Gastrocnemius medialis (tissue), 4 donors: ENCODE results near the gene CLCN6. TPM values are rescaled to one million over a fixed set of nuclear protein-coding genes. Genes with fewer than 3 reads are reported as not detected.

Source experiments
- ATAC-seq, 2 donors: fragments of 150-250 bp; one replicate each; pipeline ENCODE4 v1.9.1; 2016
- DNase-seq, 2 donors: peaks; one replicate each; pipeline ENCODE4 v3.0.0-alpha.2; 2019
- H3K27ac ChIP-seq, 4 donors: fragments of 200-600 bp; sonication (generic); 1 replicate in 1 of 4; 2 replicates in 3 of 4; pipeline ENCODE4 v1.5.1; 2016 to 2018; ENCODE audit warnings: mild to moderate bottlenecking in 2 of 4, moderate library complexity in 1 of 4
- H3K27me3 ChIP-seq, 3 donors: fragments of 200-600 bp; sonication (generic) in 2 of 3; 1 replicate in 1 of 3; 2 replicates in 2 of 3; pipeline versions ENCODE4 v1.5.1 to v1.6.0; 2016 to 2019; ENCODE audit warnings: mild to moderate bottlenecking in 1 of 3, moderate library complexity in 1 of 3
- H3K36me3 ChIP-seq, 2 donors: fragments of 200-600 bp; sonication (generic) in 1 of 2; one replicate each; pipeline ENCODE4 v1.5.1; 2017 to 2018
- H3K4me1 ChIP-seq, 2 donors: fragments of 200-600 bp; sonication (generic) in 1 of 2; one replicate each; pipeline ENCODE4 v1.5.1; 2016 to 2017; ENCODE audit warnings: mild to moderate bottlenecking in 2 of 2
- H3K4me3 ChIP-seq, 4 donors: fragments of 200-600 bp; sonication (generic) in 3 of 4; 1 replicate in 1 of 4; 2 replicates in 3 of 4; pipeline ENCODE4 v1.5.1; 2016 to 2019; ENCODE audit warnings: mild to moderate bottlenecking in 2 of 4
- H3K9me3 ChIP-seq, 3 donors: fragments of 200-600 bp; sonication (generic) in 2 of 3; 1 replicate in 1 of 3; 2 replicates in 2 of 3; pipeline ENCODE4 v1.5.1; 2016 to 2019
- POLR2A ChIP-seq, 2 donors: fragments of 450-650 bp; IDR thresholded peaks; one replicate each; pipeline ENCODE4 v1.6.1; 2017; ENCODE audit warnings: antibody characterized with exemption in 2 of 2, mild to moderate bottlenecking in 2 of 2, moderate library complexity in 2 of 2
- in situ Hi-C, 4 donors: fragments of 200-750 bp; cut with MboI; loops; one replicate each; pipeline versions ENCODE4 v1.15.0 to v1.8.0; 2017; ENCODE audit warnings: low sequenced_read_pairs in 4 of 4
- intact Hi-C: fragments of 100-400 bp; cut with DNase I; formaldehyde crosslinking; loops from one replicate; pipeline ENCODE4 v1.15.1; 2023; ENCODE audit warnings: low total_unique reads
- total RNA-seq, 4 donors: library from RNA; depleted of rRNA; stranded (reverse); fragments of >200 nt; gene quantifications; one replicate each; pipeline versions ENCODE4 v1.1.0 to v1.2.3, GENCODE V29; 2016
- TF ChIP-seq, protein P1 (sequence below), 5 experiments: fragments of 450-650 bp in 3 of 5; fragments of 200-600 bp in 2 of 5; sonication (generic) in 2 of 5; IDR thresholded peaks in 4 of 5; conservative IDR thresholded peaks in 1 of 5; 1 replicate in 4 of 5; 2 replicates in 1 of 5; pipeline ENCODE4 v1.5.1; 2016 to 2019; ENCODE audit warnings: antibody characterized with exemption in 5 of 5, mild to moderate bottlenecking in 3 of 5, moderate library complexity in 3 of 5

CLCN6 gene
- total RNA-seq, 4 donors from 2014 or later: 7.1 to 11.9 (median 9.5) TPM

DNA sequence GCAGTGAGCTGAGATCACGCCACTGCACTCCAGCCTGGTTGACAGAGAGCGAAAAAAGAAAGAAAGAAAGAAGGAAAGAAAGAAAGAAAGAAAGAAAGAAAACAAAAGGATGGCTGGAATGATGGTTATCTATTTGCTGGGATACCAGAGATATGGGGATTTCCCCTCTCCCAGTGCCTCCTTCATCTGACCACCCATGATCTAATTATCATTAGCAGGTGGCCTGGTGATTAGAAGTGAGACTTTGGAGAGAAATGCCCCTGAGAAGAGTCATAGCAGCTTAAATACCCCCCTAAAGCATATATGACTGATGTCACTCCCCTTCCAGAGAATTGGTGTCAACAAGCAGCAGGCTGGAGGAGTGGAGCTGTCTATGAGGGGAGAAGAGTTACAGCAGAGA lies 54.1 kb downstream of the CLCN6 start:
- no peak overlapping the region for H3K4me3 ChIP-seq
- peaks cover 32 to 42% (median 36%) of the 10 kb centered on the region in 3 donors for H3K27me3 ChIP-seq
- H3K4me1 ChIP-seq: no peaks in the 10 kb centered on the region
- no peak overlapping the region for H3K27ac ChIP-seq
- DNase-seq: no peak
- intact Hi-C loops (no loop called here), in situ Hi-C loops (no loop called here)
- H3K9me3 ChIP-seq: no peaks in the 10 kb centered on the region
- TF ChIP-seq, protein P1, sequence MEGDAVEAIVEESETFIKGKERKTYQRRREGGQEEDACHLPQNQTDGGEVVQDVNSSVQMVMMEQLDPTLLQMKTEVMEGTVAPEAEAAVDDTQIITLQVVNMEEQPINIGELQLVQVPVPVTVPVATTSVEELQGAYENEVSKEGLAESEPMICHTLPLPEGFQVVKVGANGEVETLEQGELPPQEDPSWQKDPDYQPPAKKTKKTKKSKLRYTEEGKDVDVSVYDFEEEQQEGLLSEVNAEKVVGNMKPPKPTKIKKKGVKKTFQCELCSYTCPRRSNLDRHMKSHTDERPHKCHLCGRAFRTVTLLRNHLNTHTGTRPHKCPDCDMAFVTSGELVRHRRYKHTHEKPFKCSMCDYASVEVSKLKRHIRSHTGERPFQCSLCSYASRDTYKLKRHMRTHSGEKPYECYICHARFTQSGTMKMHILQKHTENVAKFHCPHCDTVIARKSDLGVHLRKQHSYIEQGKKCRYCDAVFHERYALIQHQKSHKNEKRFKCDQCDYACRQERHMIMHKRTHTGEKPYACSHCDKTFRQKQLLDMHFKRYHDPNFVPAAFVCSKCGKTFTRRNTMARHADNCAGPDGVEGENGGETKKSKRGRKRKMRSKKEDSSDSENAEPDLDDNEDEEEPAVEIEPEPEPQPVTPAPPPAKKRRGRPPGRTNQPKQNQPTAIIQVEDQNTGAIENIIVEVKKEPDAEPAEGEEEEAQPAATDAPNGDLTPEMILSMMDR (IDR thresholded peaks at IDR 0.05 in 4 of 5, conservative IDR thresholded peaks at IDR 0.05 in 1 of 5): no peak
- no peak for TF ChIP-seq POLR2A (IDR thresholded peaks at IDR 0.05)
- ATAC-seq: no peak
- H3K36me3 ChIP-seq: no peaks in the 10 kb centered on the region

DNA sequence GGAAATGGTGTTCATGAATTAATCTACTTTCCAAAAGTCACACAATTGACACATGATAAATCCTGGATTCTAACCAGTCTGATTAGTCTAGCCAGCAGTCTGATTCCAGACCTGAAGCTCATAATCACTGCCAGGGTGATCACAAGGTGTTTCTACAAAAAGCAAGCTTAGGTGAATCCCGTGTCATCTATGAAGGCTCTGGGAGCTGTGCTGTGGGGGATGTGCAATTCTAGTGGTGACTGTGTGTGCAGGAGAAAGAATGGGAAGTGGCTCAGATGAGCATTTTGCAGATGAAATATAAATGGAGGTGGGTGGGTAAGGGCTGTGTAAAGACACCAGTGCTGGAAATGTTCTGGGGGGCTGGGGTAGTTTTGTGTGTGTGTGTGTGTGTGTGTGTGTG lies 54.6 kb downstream of the CLCN6 start:
- H3K27me3 ChIP-seq: peaks cover 32 to 42% (median 36%) of the 10 kb centered on the region in 3 donors
- DNase-seq: no peak
- no peaks in the 10 kb centered on the region for H3K9me3 ChIP-seq
- TF ChIP-seq, protein P1 (IDR thresholded peaks at IDR 0.05 in 4 of 5, conservative IDR thresholded peaks at IDR 0.05 in 1 of 5): no peak
- TF ChIP-seq POLR2A (IDR thresholded peaks at IDR 0.05): no peak
- no peak overlapping the region for H3K4me3 ChIP-seq
- H3K27ac ChIP-seq: no peak overlapping the region
- in situ Hi-C loops: no loop called here
- H3K4me1 ChIP-seq: no peaks in the 10 kb centered on the region
- no peak for ATAC-seq
- H3K36me3 ChIP-seq: no peaks in the 10 kb centered on the region
- intact Hi-C loops: no loop called here

DNA sequence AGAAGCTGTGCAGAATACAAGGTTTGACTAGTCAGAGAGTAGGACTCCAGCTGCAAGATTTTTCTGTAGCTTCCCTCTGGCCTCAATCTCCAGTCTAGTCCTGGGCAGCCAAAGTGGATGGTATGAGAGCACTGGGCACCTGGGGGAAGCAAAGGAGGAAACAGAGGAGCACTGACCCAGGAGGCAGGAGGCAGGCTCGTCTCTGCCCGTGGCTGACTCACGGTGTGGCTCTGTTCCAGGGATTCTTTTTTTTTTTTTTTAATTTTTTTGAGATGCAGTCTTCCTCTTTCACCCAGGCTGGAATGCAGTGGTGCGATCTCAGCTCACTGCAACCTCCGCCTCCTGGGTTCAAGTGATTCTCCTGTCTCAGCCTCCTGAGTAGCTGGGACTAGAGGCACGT lies 56.9 kb downstream of the CLCN6 start:
- Histone ChIP-seq H3K4me1 (no peaks in the 10 kb centered on the region), H3K36me3 (no peaks in the 10 kb centered on the region), H3K9me3 (no peaks in the 10 kb centered on the region), H3K27ac (no peak overlapping the region), H3K27me3 (peaks cover 22 to 38% (median 28%) of the 10 kb centered on the region in 3 donors), H3K4me3 (no peak overlapping the region)
- ATAC-seq (no peak), DNase-seq (no peak)
- in situ Hi-C loops (no loop called here), intact Hi-C loops (no loop called here)
- TF ChIP-seq, protein P1 (IDR thresholded peaks at IDR 0.05 in 4 of 5, conservative IDR thresholded peaks at IDR 0.05 in 1 of 5): no peak
- TF ChIP-seq POLR2A (IDR thresholded peaks at IDR 0.05): no peak

DNA sequence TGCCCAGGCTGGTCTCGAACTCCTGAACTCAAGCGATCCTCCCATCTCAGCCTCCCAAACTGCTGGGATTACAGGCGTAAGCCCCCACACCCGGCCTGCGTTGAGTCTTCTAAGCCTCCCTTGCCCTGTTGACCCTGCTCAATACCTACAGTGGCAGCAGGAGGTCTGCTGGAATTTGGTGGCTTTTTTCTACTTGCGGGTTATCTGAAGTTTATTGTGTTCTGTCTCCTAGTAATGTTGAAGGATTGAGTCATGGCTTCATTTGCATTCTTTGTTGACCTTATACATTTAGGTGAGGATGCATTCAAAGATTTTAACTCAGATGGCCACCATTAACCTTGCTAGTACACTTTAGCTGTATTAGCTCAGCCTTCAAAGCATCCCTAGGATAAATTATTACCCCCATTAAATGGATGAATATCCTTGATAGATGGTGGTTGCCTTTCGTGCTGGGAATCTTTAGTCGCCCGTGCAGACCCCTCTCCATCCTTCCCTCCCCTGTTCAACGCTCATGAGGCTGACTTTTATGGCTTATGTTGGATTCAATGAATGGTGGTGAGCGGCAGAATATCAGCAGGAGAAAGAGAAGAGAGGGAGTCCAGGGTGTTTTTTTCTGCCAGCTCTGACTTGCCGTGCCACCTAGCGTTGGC lies 62.5 kb downstream of the CLCN6 start:
- no peaks in the 10 kb centered on the region for H3K36me3 ChIP-seq
- DNase-seq (no peak), ATAC-seq (no peak)
- in situ Hi-C loops (no loop called here), intact Hi-C loops (no loop called here)
- no peak overlapping the region for H3K27ac ChIP-seq
- H3K4me1 ChIP-seq: peaks cover 2 to 12% of the 10 kb centered on the region in 2 donors
- TF ChIP-seq, protein P1 (IDR thresholded peaks at IDR 0.05 in 4 of 5, conservative IDR thresholded peaks at IDR 0.05 in 1 of 5): no peak
- no peak for TF ChIP-seq POLR2A (IDR thresholded peaks at IDR 0.05)
- H3K9me3 ChIP-seq: no peaks in the 10 kb centered on the region
- no peaks in the 10 kb centered on the region for H3K27me3 ChIP-seq
- no peak overlapping the region for H3K4me3 ChIP-seq

DNA sequence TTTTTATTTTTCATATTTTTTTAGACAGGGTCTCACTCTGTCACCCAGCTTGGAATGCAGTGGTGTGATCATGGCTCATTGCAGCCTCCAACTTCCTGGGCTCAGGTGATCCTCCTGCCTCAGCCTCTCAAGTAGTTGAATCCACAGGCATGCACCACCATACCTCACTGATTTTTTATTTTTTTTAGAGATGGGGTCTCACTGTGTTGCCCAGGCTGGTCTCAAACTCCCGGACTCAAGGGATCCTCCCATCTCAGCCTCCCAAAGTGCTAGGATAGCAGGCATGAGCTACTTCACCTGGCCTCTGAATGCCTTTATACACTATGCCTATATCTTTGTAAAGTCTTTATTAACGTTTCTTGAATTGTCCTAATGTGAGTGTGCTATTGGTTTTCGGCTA lies 63.1 kb downstream of the CLCN6 start:
- intact Hi-C loops: no loop called here
- Histone ChIP-seq H3K36me3 (no peaks in the 10 kb centered on the region), H3K4me3 (no peak overlapping the region), H3K27ac (no peak overlapping the region), H3K9me3 (no peaks in the 10 kb centered on the region), H3K27me3 (no peaks in the 10 kb centered on the region), H3K4me1 (peaks cover 8 to 17% of the 10 kb centered on the region in 2 donors)
- no peak for DNase-seq
- in situ Hi-C loops: no loop called here
- no peak for ATAC-seq
- TF ChIP-seq, protein P1 (IDR thresholded peaks at IDR 0.05 in 4 of 5, conservative IDR thresholded peaks at IDR 0.05 in 1 of 5): no peak
- TF ChIP-seq POLR2A (IDR thresholded peaks at IDR 0.05): no peak
